Keratinocyte (primary cell): ENCODE data around the gene TRIM52. TPM values are rescaled to one million over a fixed set of nuclear protein-coding genes. Genes with fewer than 3 reads are reported as not detected.
"Not testable (repeated sequence)": the region's sequence is repeated elsewhere in the genome, so short reads cannot be mapped to it uniquely, and the experiment has no call there.

Experiments used
- DNase-seq: peaks from one replicate; pipeline ENCODE4 v3.0.0-alpha.2; 2011; ENCODE audit warnings: low read depth, missing footprints, low spot score
- FAIRE-seq: peaks from 2 replicates; lab custom pipeline; 2011; peaks lifted over from hg19 to GRCh38; lab: Jason Lieb, UNC
- H2AFZ ChIP-seq: 2 replicates; pipeline ENCODE4 v1.6.0; 2012; ENCODE audit warnings: low read length, control low read depth, inconsistent platforms; ENCODE audit not compliant: control insufficient read depth
- H3K27ac ChIP-seq: 2 replicates; pipeline ENCODE4 v1.5.1; 2011; ENCODE audit warnings: low read length; ENCODE audit not compliant: control insufficient read depth, insufficient read depth
- H3K27me3 ChIP-seq: 3 replicates; pipeline ENCODE4 v1.6.0; 2011; ENCODE audit warnings: low read length; ENCODE audit not compliant: control insufficient read depth, insufficient read depth; ENCODE audit errors: extremely low read depth
- H3K36me3 ChIP-seq, 2 experiments: 2 replicates in 1 of 2; 3 replicates in 1 of 2; pipeline ENCODE4 v1.5.1; 2011; ENCODE audit warnings: low read length in 2 of 2, mild to moderate bottlenecking in 1 of 2; ENCODE audit not compliant: control insufficient read depth in 2 of 2, insufficient read depth in 2 of 2; ENCODE audit errors: extremely low read depth in 1 of 2
- H3K4me1 ChIP-seq: 3 replicates; pipeline ENCODE4 v1.5.1; 2011; ENCODE audit warnings: low read length; ENCODE audit not compliant: control insufficient read depth, insufficient read depth; ENCODE audit errors: extremely low read depth
- H3K4me2 ChIP-seq: 3 replicates; pipeline ENCODE4 v1.6.0; 2011; ENCODE audit warnings: low read depth, low read length; ENCODE audit not compliant: control insufficient read depth, insufficient read depth; ENCODE audit errors: extremely low read depth
- H3K4me3 ChIP-seq, 3 experiments: fragments of 200-600 bp in 1 of 3; sonication (generic) in 1 of 3; 2 replicates in 2 of 3; 3 replicates in 1 of 3; pipeline ENCODE4 v1.5.1; 2011 to 2016; ENCODE audit warnings: low read length in 3 of 3, mild to moderate bottlenecking in 3 of 3, control low read depth in 2 of 3, inconsistent platforms in 1 of 3, low read depth in 1 of 3, mixed read lengths in 1 of 3, mixed run types in 1 of 3, moderate library complexity in 1 of 3; ENCODE audit not compliant: control insufficient read depth in 2 of 3, insufficient read depth in 2 of 3; ENCODE audit errors: extremely low read depth in 1 of 3
- H3K79me2 ChIP-seq: 2 replicates; pipeline ENCODE4 v1.6.0; 2012; ENCODE audit warnings: low read length; ENCODE audit not compliant: control insufficient read depth, insufficient read depth
- H3K9ac ChIP-seq: 3 replicates; pipeline ENCODE4 v1.6.0; 2011; ENCODE audit warnings: low read length; ENCODE audit not compliant: control insufficient read depth, insufficient read depth; ENCODE audit errors: extremely low read depth
- H3K9me1 ChIP-seq: 3 replicates; pipeline ENCODE4 v1.6.0; 2011; ENCODE audit warnings: low read length; ENCODE audit not compliant: control insufficient read depth, insufficient read depth; ENCODE audit errors: extremely low read depth
- H3K9me3 ChIP-seq: 2 replicates; pipeline ENCODE4 v1.5.1; 2012; ENCODE audit warnings: low read depth, low read length; ENCODE audit not compliant: control insufficient read depth
- H4K20me1 ChIP-seq: 3 replicates; pipeline ENCODE4 v1.6.0; 2011; ENCODE audit warnings: low read length; ENCODE audit not compliant: control insufficient read depth, insufficient read depth; ENCODE audit errors: extremely low read depth
- CTCF ChIP-seq, 3 experiments: IDR thresholded peaks in 1 of 3; conservative IDR thresholded peaks in 1 of 3; optimal IDR thresholded peaks in 1 of 3; 2 replicates in 2 of 3; 3 replicates in 1 of 3; pipeline versions ENCODE3 to v1.5.1; 2011; ENCODE audit warnings: low read length in 3 of 3, mild to moderate bottlenecking in 3 of 3, moderate library complexity in 2 of 3, control low read depth in 1 of 3, inconsistent platforms in 1 of 3; ENCODE audit not compliant: insufficient read depth in 2 of 3; ENCODE audit errors: extremely low read depth in 1 of 3
- EZH2 ChIP-seq: IDR thresholded peaks from one replicate; pipeline ENCODE4 v1.6.1; 2012; ENCODE audit warnings: inconsistent platforms, mild to moderate bottlenecking, low read length, moderate library complexity
- dilution Hi-C: fragments of 300-500 bp; cut with MboI; formaldehyde crosslinking; loops from one replicate; pipeline ENCODE4 v1.7.0; 2020; ENCODE audit warnings: low sequenced_read_pairs; ENCODE audit not compliant: extremely low pct_ligation_motif_present
- polyA plus RNA-seq, 5 experiments: library from polyadenylated mRNA; depleted of rRNA in 3 of 5; stranded (reverse) in 3 of 5; stranded (forward) in 1 of 5; unstranded in 1 of 5; fragments of >200 nt; gene quantifications; 1 replicate in 1 of 5; 2 replicates in 3 of 5; 3 replicates in 1 of 5; pipeline versions ENCODE4 v1.2.1 to v1.2.3, GENCODE V29; 2011 to 2012; ENCODE audit warnings: missing spikeins in 2 of 5, low read depth in 1 of 5, low replicate concordance in 1 of 5

Gene TRIM52
- polyA plus RNA-seq, 1 donor (not counting 4 experiments of a cell fraction or from before 2014, with no cell fraction given): 7.5 TPM

- H3K27me3 ChIP-seq, H3K4me2 ChIP-seq, H3K4me1 ChIP-seq, H3K79me2 ChIP-seq, H3K9me1 ChIP-seq, H3K9ac ChIP-seq, H4K20me1 ChIP-seq, H2AFZ ChIP-seq, H3K9me3 ChIP-seq, H3K36me3 ChIP-seq, DNase-seq, H3K27ac ChIP-seq, H3K4me3 ChIP-seq, FAIRE-seq, dilution Hi-C loops: not testable (repeated sequence)
Measured at GRCh38 chr5:181283841-181284755, 23.2 kb upstream of the TRIM52 start.

GRCh38 chr5:181283347-181283746, 22.4 kb upstream of the TRIM52 start:
- TF ChIP-seq EZH2: no peak
- no peak for TF ChIP-seq CTCF (optimal IDR thresholded peaks at IDR 0.05 in 1 of 3, IDR thresholded peaks at IDR 0.05 in 1 of 3, conservative IDR thresholded peaks at IDR 0.05 in 1 of 3; ENCODE audit: extremely low read depth in 1 of 3, insufficient read depth in 2 of 3, low read length in 3 of 3)
- no peaks in the 10 kb centered on the region for H4K20me1 ChIP-seq
- dilution Hi-C loops: no loop called here
- no peaks in the 10 kb centered on the region for H3K36me3 ChIP-seq
- no peak for DNase-seq
- no peak for FAIRE-seq
- H3K4me2 ChIP-seq: no peak overlapping the region
- H3K79me2 ChIP-seq: no peaks in the 10 kb centered on the region
- no peak overlapping the region for H3K27ac ChIP-seq
- no peaks in the 10 kb centered on the region for H3K27me3 ChIP-seq
- H3K9ac ChIP-seq: no peak overlapping the region
- H3K4me3 ChIP-seq: no peak overlapping the region
- no peaks in the 10 kb centered on the region for H3K9me3 ChIP-seq
- H2AFZ ChIP-seq: no peak overlapping the region
- no peaks in the 10 kb centered on the region for H3K9me1 ChIP-seq
- no peaks in the 10 kb centered on the region for H3K4me1 ChIP-seq
